PC-9 (cell line): ENCODE results near the gene CXorf65.

Source experiments
- CTCF ChIP-seq: fragments of 200-600 bp; sonication (generic); conservative IDR thresholded peaks from 2 replicates; pipeline ENCODE4 v1.6.1; 2017; ENCODE audit warnings: mixed run types, antibody characterized with exemption, mild to moderate bottlenecking, moderate library complexity
- EZH2 ChIP-seq: fragments of 200-600 bp; sonication (generic); IDR thresholded peaks from 2 replicates; pipeline ENCODE4 v1.8.0; 2017; ENCODE audit warnings: antibody characterized with exemption, low read depth

GRCh38 chrX:71107762-71108360, 1.3 kb upstream of the CXorf65 start:
- TF ChIP-seq CTCF (no peak), EZH2 (no peak)
